GM23248 (cell line): ENCODE results near the gene PPT2. TPM values are rescaled to one million over a fixed set of nuclear protein-coding genes. Genes with fewer than 3 reads are reported as not detected.
"Not testable (repeated sequence)": the region's sequence is repeated elsewhere in the genome, so short reads cannot be mapped to it uniquely, and the experiment has no call there.

Experiments
- DNase-seq: peaks from one replicate; pipeline ENCODE4 v3.0.0-alpha.2; 2015
- H2AFZ ChIP-seq: fragments of 200-600 bp; sonication (generic); 2 replicates; pipeline ENCODE4 v1.6.1; 2016; ENCODE audit warnings: antibody characterized with exemption
- H3F3A ChIP-seq: fragments of 200-600 bp; sonication (generic); 2 replicates; pipeline ENCODE4 v1.6.1; 2016; ENCODE audit warnings: mild to moderate bottlenecking, antibody characterized with exemption, mixed run types; ENCODE audit not compliant: insufficient read depth
- H3K27ac ChIP-seq: fragments of 200-600 bp; sonication (generic); 2 replicates; pipeline ENCODE4 v1.5.1; 2016; ENCODE audit warnings: mild to moderate bottlenecking
- H3K27me3 ChIP-seq: fragments of 200-600 bp; sonication (generic); replicated peaks from 2 replicates; pipeline ENCODE4 v1.6.1; 2016; ENCODE audit warnings: mild to moderate bottlenecking; ENCODE audit not compliant: insufficient read depth
- H3K36me3 ChIP-seq: fragments of 200-600 bp; sonication (generic); 2 replicates; pipeline ENCODE4 v1.6.1; 2016; ENCODE audit warnings: low read depth, mild to moderate bottlenecking
- H3K4me1 ChIP-seq: fragments of 200-600 bp; sonication (generic); 2 replicates; pipeline ENCODE4 v1.6.1; 2016; ENCODE audit warnings: mild to moderate bottlenecking; ENCODE audit not compliant: insufficient read depth
- H3K4me2 ChIP-seq: fragments of 200-600 bp; sonication (generic); one replicate; pipeline ENCODE4 v1.6.1; 2016; ENCODE audit warnings: mild to moderate bottlenecking; ENCODE audit not compliant: unreplicated experiment
- H3K4me3 ChIP-seq: fragments of 200-600 bp; sonication (generic); 2 replicates; pipeline ENCODE4 v1.5.1; 2016; ENCODE audit warnings: mild to moderate bottlenecking
- H3K79me2 ChIP-seq: fragments of 200-600 bp; sonication (generic); 2 replicates; pipeline ENCODE4 v1.6.1; 2016; ENCODE audit warnings: mild to moderate bottlenecking; ENCODE audit not compliant: insufficient read depth
- H3K9ac ChIP-seq: fragments of 200-600 bp; sonication (generic); 2 replicates; pipeline ENCODE4 v1.6.1; 2016; ENCODE audit warnings: mild to moderate bottlenecking
- H3K9me2 ChIP-seq: fragments of 200-600 bp; sonication (generic); 2 replicates; pipeline ENCODE4 v1.6.1; 2016; ENCODE audit warnings: mixed run types, mild to moderate bottlenecking, moderate library complexity; ENCODE audit not compliant: insufficient read depth
- H3K9me3 ChIP-seq: fragments of 200-600 bp; sonication (generic); one replicate; pipeline ENCODE4 v1.6.1; 2017; ENCODE audit warnings: low read depth
- H4K20me1 ChIP-seq: fragments of 200-600 bp; sonication (generic); 2 replicates; pipeline ENCODE4 v1.6.0; 2016; ENCODE audit not compliant: insufficient read depth
- EZH2 ChIP-seq: fragments of 200-600 bp; sonication (generic); IDR thresholded peaks from 2 replicates; pipeline ENCODE4 v1.6.1; 2018; ENCODE audit warnings: antibody characterized with exemption, mild to moderate bottlenecking; ENCODE audit not compliant: insufficient read depth, poor library complexity, severe bottlenecking
- EZH2phosphoT487 ChIP-seq: fragments of 200-600 bp; sonication (generic); IDR thresholded peaks from 2 replicates; pipeline ENCODE4 v1.6.1; 2018; ENCODE audit warnings: antibody characterized with exemption, moderate library complexity, mild to moderate bottlenecking, low read depth; ENCODE audit not compliant: insufficient read depth
- WGBS, 2 experiments: methylation state at CpG; one replicate each; pipeline ENCODE4 v1.1.6; 2015 to 2017; ENCODE audit warnings: low lambda C conversion rate in 2 of 2, low coverage in 1 of 2; ENCODE audit errors: missing lambda C conversion rate in 2 of 2; 5-methylcytosine and 5-hydroxymethylcytosine counted together
- in situ Hi-C: fragments of 300-500 bp; cut with MboI; formaldehyde crosslinking; loops from 2 replicates; pipeline ENCODE4 v1.15.0; 2020
- polyA plus RNA-seq: library from polyadenylated mRNA; unstranded; fragments of >200 nt; fragmentation: Nextera tagmentation; extraction: Ambion mirVana; gene quantifications from 2 replicates; pipeline ENCODE4 v1.2.1, GENCODE V29; 2016
- total RNA-seq: library from RNA; depleted of rRNA; stranded (reverse); fragments of >200 nt; shearing (Covaris generic); gene quantifications from 2 replicates; pipeline ENCODE4 v1.2.3, GENCODE V29; 2014

The PPT2 gene
- total and polyA plus RNA-seq, 2 experiments from 2014 or later: 10.3 to 12.8 TPM

GRCh38 chr6:32182555-32182981 is 28.6 kb downstream of the PPT2 start:
- H3K4me2 ChIP-seq: no peak overlapping the region
- WGBS, 2 experiments: 87 to 91% methylated on average over 9 to 10 of the region's 10 CpGs
- no peak for TF ChIP-seq EZH2
- no peak for TF ChIP-seq EZH2phosphoT487
- no peaks in the 10 kb centered on the region for H4K20me1 ChIP-seq
- no peak overlapping the region for H3K9ac ChIP-seq
- no peaks in the 10 kb centered on the region for H3K9me3 ChIP-seq
- peaks cover 16% of the 10 kb centered on the region; the same call in 1 of the 2 replicates for H3F3A ChIP-seq
- H3K27me3 ChIP-seq: no peaks in the 10 kb centered on the region
- H3K4me3 ChIP-seq: no peak overlapping the region
- H3K9me2 ChIP-seq: no peaks in the 10 kb centered on the region
- peaks cover 6% of the 10 kb centered on the region; the same call in 1 of the 2 replicates for H3K4me1 ChIP-seq
- H2AFZ ChIP-seq: no peak overlapping the region
- peaks cover 33% of the 10 kb centered on the region for H3K79me2 ChIP-seq
- H3K36me3 ChIP-seq: peaks cover 5% of the 10 kb centered on the region; the same call in 1 of the 2 replicates
- in situ Hi-C loops: no loop called here
- H3K27ac ChIP-seq: no peak overlapping the region
- DNase-seq: no peak

- no peak overlapping the region for H3K4me2 ChIP-seq
- no peaks in the 10 kb centered on the region for H3K9me2 ChIP-seq
- H3K36me3 ChIP-seq: peaks cover 5% of the 10 kb centered on the region; the same call in 1 of the 2 replicates
- WGBS, 2 experiments: 88 to 91% methylated on average over 3 of the region's 3 CpGs
- peaks cover 6% of the 10 kb centered on the region; the same call in 1 of the 2 replicates for H3K4me1 ChIP-seq
- H3K79me2 ChIP-seq: peaks cover 37% of the 10 kb centered on the region
- H3K27me3 ChIP-seq: no peaks in the 10 kb centered on the region
- DNase-seq: no peak
- peaks cover 20% of the 10 kb centered on the region; the same call in 1 of the 2 replicates for H3F3A ChIP-seq
- no peak overlapping the region for H3K9ac ChIP-seq
- H2AFZ ChIP-seq: no peak overlapping the region
- H3K27ac ChIP-seq: no peak overlapping the region
- H4K20me1 ChIP-seq: no peaks in the 10 kb centered on the region
- TF ChIP-seq EZH2phosphoT487 (no peak), EZH2 (no peak)
- no peaks in the 10 kb centered on the region for H3K9me3 ChIP-seq
- H3K4me3 ChIP-seq: no peak overlapping the region
- in situ Hi-C loops: no loop called here
Observed at GRCh38 chr6:32183030-32183429, 29.1 kb downstream of the PPT2 start.

- H3K36me3 ChIP-seq: peaks cover 5% of the 10 kb centered on the region; the same call in 1 of the 2 replicates
- no peaks in the 10 kb centered on the region for H3K27me3 ChIP-seq
- in situ Hi-C loops: no loop called here
- peaks cover 6% of the 10 kb centered on the region; the same call in 1 of the 2 replicates for H3K4me1 ChIP-seq
- no peak overlapping the region for H2AFZ ChIP-seq
- 81 to 83% methylated on average over 15 of the region's 15 CpGs for WGBS, 2 experiments
- no peak overlapping the region for H3K27ac ChIP-seq
- no peak overlapping the region for H3K4me3 ChIP-seq
- H3K79me2 ChIP-seq: peaks cover 42% of the 10 kb centered on the region
- peaks cover 20% of the 10 kb centered on the region; the same call in 1 of the 2 replicates for H3F3A ChIP-seq
- no peak overlapping the region for H3K9ac ChIP-seq
- H3K9me2 ChIP-seq: no peaks in the 10 kb centered on the region
- no peak overlapping the region for H3K4me2 ChIP-seq
- TF ChIP-seq EZH2phosphoT487 (no peak), EZH2 (no peak)
- no peaks in the 10 kb centered on the region for H4K20me1 ChIP-seq
- H3K9me3 ChIP-seq: no peaks in the 10 kb centered on the region
- DNase-seq: no peak
Observed at GRCh38 chr6:32183483-32184083, 29.6 kb downstream of the PPT2 start.

DNA sequence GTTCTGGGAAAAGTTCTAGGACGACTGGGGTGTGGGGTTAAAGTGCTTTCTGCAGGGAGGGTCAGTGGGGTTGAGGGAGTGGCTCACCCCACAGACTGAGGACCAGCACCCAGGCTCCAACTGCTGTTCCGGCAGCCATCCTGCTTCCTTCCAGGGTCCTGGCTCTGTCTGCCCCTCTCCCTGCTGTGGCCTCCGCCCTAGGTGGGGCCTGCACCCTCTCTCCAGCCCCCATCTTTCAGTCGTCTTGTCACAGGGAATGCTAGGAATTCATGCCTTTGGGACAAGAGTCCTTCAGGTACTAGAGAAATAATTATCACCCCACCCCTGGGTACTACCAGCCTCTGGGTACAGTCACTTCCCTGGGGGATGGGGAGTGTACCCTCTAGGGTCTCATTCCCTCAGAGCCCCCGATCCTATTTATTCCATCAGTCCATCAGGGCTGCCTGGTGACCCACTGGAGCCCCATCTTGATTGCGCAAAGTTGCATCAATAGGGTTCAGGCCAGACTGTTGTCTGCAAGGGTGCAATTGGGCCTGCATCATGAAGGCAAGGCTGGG is 30.2 kb downstream of the PPT2 start, which contains the start of gene AGER:
AGER (minus strand) TSS at position 170 of the 557 bp plus-strand sequence; CDS start at position 139, 31 bp downstream.
- 60 to 63% methylated on average over 5 to 6 of the region's 6 CpGs for WGBS, 2 experiments
- Histone ChIP-seq H3K27ac (peak within 1 kb of the TSS; percentile 81), H3K9me2 (no peaks in the 10 kb centered on the region), H4K20me1 (no peaks in the 10 kb centered on the region), H3K4me1 (peaks cover 6% of the 10 kb centered on the region; the same call in 1 of the 2 replicates), H3K27me3 (no peaks in the 10 kb centered on the region), H3K36me3 (peaks cover 5% of the 10 kb centered on the region; the same call in 1 of the 2 replicates), H3K79me2 (peaks cover 42% of the 10 kb centered on the region), H3F3A (peaks cover 20% of the 10 kb centered on the region; the same call in 1 of the 2 replicates), H2AFZ (no peak within 1 kb of the TSS), H3K9ac (peak within 1 kb of the TSS; percentile 62), H3K4me2 (peak within 1 kb of the TSS; percentile 35), H3K9me3 (no peaks in the 10 kb centered on the region), H3K4me3 (no peak within 1 kb of the TSS)
- DNase-seq: no peak
- no peak for TF ChIP-seq EZH2phosphoT487
- TF ChIP-seq EZH2: no peak
- in situ Hi-C loops: no loop called here

- H3K4me2 ChIP-seq: peak overlapping the region; percentile 35
- H3F3A ChIP-seq: peaks cover 20% of the 10 kb centered on the region; the same call in 1 of the 2 replicates
- H2AFZ ChIP-seq, H3K4me1 ChIP-seq, H3K9me3 ChIP-seq, H3K36me3 ChIP-seq, H3K27me3 ChIP-seq, H4K20me1 ChIP-seq, in situ Hi-C loops, H3K9me2 ChIP-seq: not testable (repeated sequence)
- H3K27ac ChIP-seq: peak overlapping the region; percentile 81
- peak overlapping the region; percentile 62 for H3K9ac ChIP-seq
- peak; percentile 95 for DNase-seq
- peak overlapping the region; percentile 40; the same call in 1 of the 2 replicates for H3K4me3 ChIP-seq
- peaks cover 50% of the 10 kb centered on the region for H3K79me2 ChIP-seq
- WGBS, 2 experiments: 0 to 4% methylated on average over 11 of the region's 11 CpGs
Observed at GRCh38 chr6:32185681-32186131, 31.8 kb downstream of the PPT2 start.

- H3K27me3 ChIP-seq, H3K36me3 ChIP-seq, H2AFZ ChIP-seq, in situ Hi-C loops, H4K20me1 ChIP-seq, H3K4me1 ChIP-seq, H3K4me3 ChIP-seq, DNase-seq, H3K9me2 ChIP-seq, H3K9me3 ChIP-seq: not testable (repeated sequence)
- H3K79me2 ChIP-seq: peaks cover 50% of the 10 kb centered on the region
- 0 out of 2 replicates have a peak overlapping the region, but pooled peaks have one; percentile 18 for H3K9ac ChIP-seq
- 52 to 54% methylated on average over 10 of the region's 10 CpGs for WGBS, 2 experiments
- H3K27ac ChIP-seq: peak overlapping the region; percentile 81
- peak overlapping the region; percentile 24 for H3K4me2 ChIP-seq
- peaks cover 20% of the 10 kb centered on the region; the same call in 1 of the 2 replicates for H3F3A ChIP-seq
Observed at GRCh38 chr6:32186151-32186840, 32.4 kb downstream of the PPT2 start.
